Thoracic aorta (tissue), 2 donors: ENCODE measurements around the gene NOL8. TPM values are rescaled to one million over a fixed set of nuclear protein-coding genes. Genes with fewer than 3 reads are reported as not detected.

ENCODE experiments used
- ATAC-seq: fragments of 150-250 bp; one replicate; pipeline ENCODE4 v1.8.0; 2017; ENCODE audit warnings: low read depth; ENCODE audit not compliant: insufficient number of reproducible peaks, low FRiP score
- DNase-seq: peaks from one replicate; pipeline ENCODE4 v3.0.0-alpha.2; 2020; ENCODE audit warnings: low spot score
- H3K27ac ChIP-seq, 2 donors: fragments of 200-600 bp; sonication (generic); 1 replicate in 1 of 2; 2 replicates in 1 of 2; pipeline ENCODE4 v1.5.1; 2016; ENCODE audit warnings: mild to moderate bottlenecking in 2 of 2, moderate library complexity in 2 of 2
- H3K27me3 ChIP-seq: fragments of 200-600 bp; sonication (generic); replicated peaks from 2 replicates; pipeline ENCODE4 v1.6.0; 2016; ENCODE audit warnings: mild to moderate bottlenecking; ENCODE audit not compliant: insufficient read depth
- H3K36me3 ChIP-seq: fragments of 200-600 bp; sonication (generic); one replicate; pipeline ENCODE4 v1.5.1; 2016
- H3K4me1 ChIP-seq, 2 donors: fragments of 200-600 bp; sonication (generic); 1 replicate in 1 of 2; 2 replicates in 1 of 2; pipeline versions ENCODE4 v1.5.1 to v1.6.0; 2016; ENCODE audit warnings: low read depth in 2 of 2, mild to moderate bottlenecking in 1 of 2; ENCODE audit not compliant: control insufficient read depth in 1 of 2
- H3K4me3 ChIP-seq: fragments of 200-600 bp; sonication (generic); 2 replicates; pipeline ENCODE4 v1.5.1; 2016; ENCODE audit warnings: mild to moderate bottlenecking
- H3K9me3 ChIP-seq: fragments of 200-600 bp; sonication (generic); 2 replicates; pipeline ENCODE4 v1.5.1; 2016
- total RNA-seq, 2 donors: library from RNA; depleted of rRNA; stranded (reverse); fragments of >200 nt; gene quantifications; one replicate each; pipeline versions ENCODE4 v1.1.0 to v1.2.3, GENCODE V29; 2016
- TF ChIP-seq, protein P1 (sequence below): fragments of 200-600 bp; sonication (generic); IDR thresholded peaks from one replicate; pipeline ENCODE4 v1.5.1; 2019; ENCODE audit warnings: antibody characterized with exemption

The NOL8 gene
- total RNA-seq, 2 donors from 2014 or later, result 33.6 to 49.1 TPM

DNA sequence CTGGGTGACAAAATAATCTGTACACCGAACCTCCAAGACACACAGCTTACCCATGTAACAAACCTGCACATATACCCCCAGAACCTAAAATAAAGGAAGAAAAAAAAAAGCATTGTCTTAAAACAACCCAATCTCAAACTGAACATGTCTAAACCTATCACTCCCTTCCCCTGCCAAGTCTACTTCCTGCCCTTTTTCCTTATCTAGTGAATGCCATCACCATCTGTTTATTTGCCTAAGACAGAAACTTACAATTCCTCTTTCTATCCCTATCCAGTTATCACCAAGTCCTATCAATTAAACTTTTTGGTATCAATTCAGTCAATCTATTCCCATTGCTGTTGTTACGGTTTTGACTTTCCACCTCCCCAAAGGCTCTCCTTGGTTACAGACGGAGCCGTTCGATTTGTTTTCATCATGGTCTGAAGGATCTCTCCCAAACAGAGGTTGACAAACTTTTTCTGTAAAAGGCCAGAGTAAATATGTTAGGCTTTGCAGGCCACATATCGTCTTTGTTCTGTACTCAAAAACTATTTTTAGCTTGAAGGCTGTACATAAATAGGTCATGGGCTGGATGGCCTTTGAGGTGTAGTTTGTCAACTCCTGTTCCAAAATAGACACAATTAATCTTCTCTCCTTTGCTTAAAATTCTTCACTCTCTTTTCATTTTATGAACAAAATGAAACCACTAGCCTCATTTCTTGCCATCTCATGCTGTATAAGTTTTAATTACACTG lies 12.1 kb downstream of the NOL8 start:
- H3K36me3 ChIP-seq, result peaks cover 42% of the 10 kb centered on the region
- no peaks in the 10 kb centered on the region for H3K9me3 ChIP-seq
- H3K27ac ChIP-seq, result no peak overlapping the region
- DNase-seq (no peak), ATAC-seq (no peak)
- TF ChIP-seq, protein P1, sequence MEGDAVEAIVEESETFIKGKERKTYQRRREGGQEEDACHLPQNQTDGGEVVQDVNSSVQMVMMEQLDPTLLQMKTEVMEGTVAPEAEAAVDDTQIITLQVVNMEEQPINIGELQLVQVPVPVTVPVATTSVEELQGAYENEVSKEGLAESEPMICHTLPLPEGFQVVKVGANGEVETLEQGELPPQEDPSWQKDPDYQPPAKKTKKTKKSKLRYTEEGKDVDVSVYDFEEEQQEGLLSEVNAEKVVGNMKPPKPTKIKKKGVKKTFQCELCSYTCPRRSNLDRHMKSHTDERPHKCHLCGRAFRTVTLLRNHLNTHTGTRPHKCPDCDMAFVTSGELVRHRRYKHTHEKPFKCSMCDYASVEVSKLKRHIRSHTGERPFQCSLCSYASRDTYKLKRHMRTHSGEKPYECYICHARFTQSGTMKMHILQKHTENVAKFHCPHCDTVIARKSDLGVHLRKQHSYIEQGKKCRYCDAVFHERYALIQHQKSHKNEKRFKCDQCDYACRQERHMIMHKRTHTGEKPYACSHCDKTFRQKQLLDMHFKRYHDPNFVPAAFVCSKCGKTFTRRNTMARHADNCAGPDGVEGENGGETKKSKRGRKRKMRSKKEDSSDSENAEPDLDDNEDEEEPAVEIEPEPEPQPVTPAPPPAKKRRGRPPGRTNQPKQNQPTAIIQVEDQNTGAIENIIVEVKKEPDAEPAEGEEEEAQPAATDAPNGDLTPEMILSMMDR, result no peak
- H3K27me3 ChIP-seq, result no peaks in the 10 kb centered on the region
- H3K4me3 ChIP-seq, result no peak overlapping the region
- H3K4me1 ChIP-seq, result peaks cover 0 to 5% of the 10 kb centered on the region in 2 donors

DNA sequence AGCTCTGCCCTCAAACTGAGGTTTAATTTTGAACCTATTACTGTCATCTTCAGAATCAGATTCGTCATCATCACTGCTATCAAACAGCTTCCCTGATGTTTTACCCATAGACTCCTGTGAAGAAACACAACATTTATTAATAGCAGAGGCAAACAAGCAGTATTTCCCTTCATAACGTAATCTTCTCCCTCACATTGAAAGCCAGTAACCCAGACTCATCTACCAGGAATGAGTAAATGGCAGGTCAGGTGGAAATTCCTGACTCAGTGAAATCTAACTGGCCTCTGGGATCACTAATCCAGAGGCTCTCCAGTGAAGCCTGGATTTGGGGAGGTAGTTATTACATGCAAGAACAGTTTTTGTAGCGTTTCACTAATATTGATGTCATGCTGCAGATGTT lies 14.6 kb downstream of the NOL8 start:
- peaks cover 0 to 5% of the 10 kb centered on the region in 2 donors for H3K4me1 ChIP-seq
- no peaks in the 10 kb centered on the region for H3K9me3 ChIP-seq
- H3K4me3 ChIP-seq, result no peak overlapping the region
- H3K27ac ChIP-seq, result no peak overlapping the region
- ATAC-seq (no peak), DNase-seq (no peak)
- TF ChIP-seq, protein P1, result no peak
- H3K36me3 ChIP-seq, result peaks cover 44% of the 10 kb centered on the region
- no peaks in the 10 kb centered on the region for H3K27me3 ChIP-seq

DNA sequence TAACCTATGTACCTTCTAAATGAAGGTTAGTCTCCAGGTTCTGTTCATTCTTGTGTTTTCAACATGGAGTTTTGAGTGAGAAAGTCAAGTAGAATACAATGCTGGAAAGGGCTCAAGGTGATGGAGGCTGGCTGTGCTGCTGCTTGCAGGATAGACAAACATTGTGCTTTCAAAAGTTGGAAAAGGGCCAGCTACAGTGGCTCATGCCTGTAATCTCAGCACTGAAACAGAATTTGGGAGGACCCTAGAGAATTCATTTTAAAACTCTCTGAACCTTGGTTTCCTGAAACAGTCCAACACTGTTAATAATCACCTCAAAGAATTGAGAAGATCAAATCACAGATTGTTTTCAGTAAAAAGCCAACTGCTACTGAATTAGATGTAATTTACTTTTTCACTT lies 16.3 kb downstream of the NOL8 start:
- ATAC-seq (no peak), DNase-seq (no peak)

DNA sequence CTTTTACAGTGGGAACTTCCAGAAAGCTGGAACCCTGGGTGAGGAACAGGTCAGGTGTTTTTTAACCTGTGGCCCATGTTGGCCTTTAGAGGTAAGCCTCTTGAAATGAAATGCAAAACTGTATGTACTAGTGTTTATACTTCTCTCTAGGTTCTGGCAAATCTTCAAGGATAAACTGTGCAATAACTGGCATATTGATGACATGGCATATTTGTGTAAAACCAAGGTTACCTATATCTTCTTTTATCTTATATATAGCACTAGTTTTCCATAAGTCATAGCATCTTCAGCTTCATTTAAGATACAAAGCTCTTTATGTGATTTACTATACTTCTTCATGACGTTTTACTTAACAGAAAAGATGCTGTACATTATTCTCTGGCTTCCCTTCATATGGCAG lies 24.2 kb downstream of the NOL8 start:
- Histone ChIP-seq H3K36me3 (peaks cover 52% of the 10 kb centered on the region), H3K27me3 (no peaks in the 10 kb centered on the region)

More for the DNA sequence above, 16.3 kb downstream of the NOL8 start:
- Histone ChIP-seq H3K27ac (no peak overlapping the region), H3K4me3 (no peak overlapping the region), H3K9me3 (no peaks in the 10 kb centered on the region), H3K4me1 (peaks cover 0 to 5% of the 10 kb centered on the region in 2 donors), H3K36me3 (peaks cover 53% of the 10 kb centered on the region), H3K27me3 (no peaks in the 10 kb centered on the region)
- TF ChIP-seq, protein P1, result no peak

DNA sequence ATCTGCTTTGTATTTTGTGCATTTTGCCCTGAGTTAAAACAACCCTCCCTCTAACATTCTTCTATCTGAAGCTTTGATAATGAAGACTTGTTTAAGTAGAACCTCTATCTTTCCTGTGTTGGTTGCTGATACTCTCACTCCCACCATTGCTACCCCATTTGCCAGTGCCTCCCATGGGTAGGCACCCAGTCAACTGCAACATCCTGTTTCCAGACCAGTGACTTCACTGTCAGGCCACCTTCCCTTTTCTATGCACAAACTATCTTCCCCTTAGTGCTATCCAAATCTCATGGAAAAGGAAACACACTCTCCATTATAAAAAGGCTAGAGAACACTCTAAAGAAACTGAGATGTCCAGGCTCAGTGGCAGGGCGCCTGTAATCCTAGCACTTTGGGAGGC lies 26.0 kb downstream of the NOL8 start:
- Histone ChIP-seq H3K4me3 (no peak overlapping the region), H3K9me3 (no peaks in the 10 kb centered on the region), H3K36me3 (peaks cover 38% of the 10 kb centered on the region), H3K4me1 (peaks cover 0 to 13% of the 10 kb centered on the region in 2 donors), H3K27me3 (no peaks in the 10 kb centered on the region), H3K27ac (no peak overlapping the region)
- ATAC-seq, result no peak
- no peak for DNase-seq
- TF ChIP-seq, protein P1, result no peak

More for the DNA sequence above, 24.2 kb downstream of the NOL8 start:
- ATAC-seq (no peak), DNase-seq (no peak)
- H3K4me3 ChIP-seq, result no peak overlapping the region
- TF ChIP-seq, protein P1, result no peak
- no peaks in the 10 kb centered on the region for H3K9me3 ChIP-seq
- no peak overlapping the region for H3K27ac ChIP-seq
- H3K4me1 ChIP-seq, result no peaks in the 10 kb centered on the region
